GM12872 (cell line): Measurements from ENCODE around the gene SMC5.

Source experiments
- TF ChIP-seq, protein P1 (sequence below): IDR thresholded peaks from 3 replicates; pipeline ENCODE4 v1.5.1; 2011; ENCODE audit warnings: low read depth, mild to moderate bottlenecking, low read length, moderate library complexity; ENCODE audit not compliant: insufficient read depth

The SMC5 gene

DNA sequence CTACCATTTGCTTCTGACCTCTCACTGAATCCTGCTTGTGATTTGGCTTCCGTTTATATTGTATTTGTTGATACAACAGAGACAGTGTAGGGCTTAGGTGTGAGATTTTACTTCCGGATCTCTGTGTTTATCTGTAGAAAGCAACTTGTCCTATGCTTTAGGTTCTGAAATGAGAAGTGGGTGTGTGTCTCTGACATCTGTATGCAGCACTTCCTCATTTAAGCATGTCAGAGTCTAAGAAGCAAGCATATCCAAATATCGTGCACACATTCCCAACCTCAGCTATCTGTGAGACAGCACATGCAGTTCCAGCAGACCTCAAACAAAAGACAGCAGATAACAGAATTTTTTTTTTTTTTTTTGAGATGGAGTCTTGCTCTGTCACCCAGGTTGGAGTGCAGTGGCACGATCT, 139.4 kb downstream of the SMC5 start:
- TF ChIP-seq, protein P1, sequence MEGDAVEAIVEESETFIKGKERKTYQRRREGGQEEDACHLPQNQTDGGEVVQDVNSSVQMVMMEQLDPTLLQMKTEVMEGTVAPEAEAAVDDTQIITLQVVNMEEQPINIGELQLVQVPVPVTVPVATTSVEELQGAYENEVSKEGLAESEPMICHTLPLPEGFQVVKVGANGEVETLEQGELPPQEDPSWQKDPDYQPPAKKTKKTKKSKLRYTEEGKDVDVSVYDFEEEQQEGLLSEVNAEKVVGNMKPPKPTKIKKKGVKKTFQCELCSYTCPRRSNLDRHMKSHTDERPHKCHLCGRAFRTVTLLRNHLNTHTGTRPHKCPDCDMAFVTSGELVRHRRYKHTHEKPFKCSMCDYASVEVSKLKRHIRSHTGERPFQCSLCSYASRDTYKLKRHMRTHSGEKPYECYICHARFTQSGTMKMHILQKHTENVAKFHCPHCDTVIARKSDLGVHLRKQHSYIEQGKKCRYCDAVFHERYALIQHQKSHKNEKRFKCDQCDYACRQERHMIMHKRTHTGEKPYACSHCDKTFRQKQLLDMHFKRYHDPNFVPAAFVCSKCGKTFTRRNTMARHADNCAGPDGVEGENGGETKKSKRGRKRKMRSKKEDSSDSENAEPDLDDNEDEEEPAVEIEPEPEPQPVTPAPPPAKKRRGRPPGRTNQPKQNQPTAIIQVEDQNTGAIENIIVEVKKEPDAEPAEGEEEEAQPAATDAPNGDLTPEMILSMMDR: no peak

DNA sequence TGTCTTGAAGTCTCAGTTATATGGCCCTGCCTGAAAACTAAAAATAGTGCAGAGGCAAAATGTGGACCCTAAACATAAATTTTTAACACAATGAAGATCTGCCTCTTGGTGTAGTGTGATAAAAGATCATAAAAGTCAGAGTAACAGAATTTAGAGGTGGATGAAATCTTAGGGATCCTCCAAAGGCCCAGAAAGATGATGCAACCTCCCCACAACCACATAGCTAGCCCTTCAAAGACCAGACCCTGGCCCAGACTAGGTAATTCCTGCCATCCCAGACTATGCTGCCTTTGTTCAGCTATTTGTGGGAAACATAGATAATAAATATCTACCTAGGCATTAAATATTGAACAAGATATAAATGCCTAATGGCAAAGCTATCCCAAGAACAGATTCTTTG, 140.4 kb downstream of the SMC5 start:
- TF ChIP-seq, protein P1: no peak

DNA sequence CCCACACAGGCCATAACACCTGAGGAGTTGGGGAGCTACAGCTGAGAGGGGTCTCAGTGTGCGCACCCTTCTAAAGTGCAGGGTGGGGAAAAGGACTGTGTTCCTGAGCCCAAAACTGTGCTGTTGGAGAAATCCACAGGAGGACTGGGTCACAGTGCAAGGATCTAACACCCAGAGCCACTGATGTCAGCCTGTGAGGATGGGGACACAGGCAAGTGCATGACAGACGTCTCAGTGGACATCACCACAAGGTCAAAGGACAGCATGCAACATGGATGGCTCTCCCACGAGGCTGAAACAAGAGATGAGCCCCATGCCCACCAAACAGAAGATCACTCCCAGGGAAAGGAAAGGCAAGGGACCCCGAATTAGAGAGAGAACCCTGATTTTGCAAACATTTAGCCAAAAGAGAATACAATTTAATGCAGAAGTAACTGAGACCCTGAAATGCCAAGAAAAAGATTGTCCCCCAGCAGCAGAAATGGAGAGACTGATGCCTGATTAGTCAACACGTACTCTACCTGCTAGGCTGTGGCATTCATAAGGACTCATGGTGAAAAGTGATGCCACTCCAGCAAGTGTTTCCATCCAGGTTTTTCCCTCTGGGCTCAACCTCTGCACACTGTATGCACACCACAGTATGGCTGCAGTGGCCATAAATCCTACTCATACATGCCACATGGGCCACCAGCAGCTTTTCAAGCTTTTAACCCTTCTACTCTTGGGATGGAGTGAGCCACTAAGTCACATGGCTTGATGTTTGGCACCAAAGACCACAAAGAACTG, 141.5 kb downstream of the SMC5 start:
- TF ChIP-seq, protein P1: no peak

DNA sequence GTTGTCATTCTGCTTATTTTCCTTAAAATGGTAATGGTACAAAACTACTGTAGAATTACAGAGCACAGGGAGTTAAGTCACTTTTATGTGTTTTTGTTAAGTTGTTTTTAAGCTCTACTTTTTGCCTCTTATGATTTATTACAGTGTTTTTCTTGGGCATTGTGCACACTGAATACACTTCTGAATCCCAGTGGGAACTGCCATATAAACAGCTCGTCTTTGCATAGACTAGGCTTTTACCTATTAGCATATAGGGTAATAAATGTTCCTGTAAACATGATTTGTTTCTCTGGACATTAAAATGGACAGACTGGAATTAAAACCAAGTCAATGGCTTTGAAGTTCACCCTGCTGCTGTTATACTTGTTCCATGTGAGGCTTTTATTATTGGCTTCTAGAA, 143.4 kb downstream of the SMC5 start:
- TF ChIP-seq, protein P1: no peak

DNA sequence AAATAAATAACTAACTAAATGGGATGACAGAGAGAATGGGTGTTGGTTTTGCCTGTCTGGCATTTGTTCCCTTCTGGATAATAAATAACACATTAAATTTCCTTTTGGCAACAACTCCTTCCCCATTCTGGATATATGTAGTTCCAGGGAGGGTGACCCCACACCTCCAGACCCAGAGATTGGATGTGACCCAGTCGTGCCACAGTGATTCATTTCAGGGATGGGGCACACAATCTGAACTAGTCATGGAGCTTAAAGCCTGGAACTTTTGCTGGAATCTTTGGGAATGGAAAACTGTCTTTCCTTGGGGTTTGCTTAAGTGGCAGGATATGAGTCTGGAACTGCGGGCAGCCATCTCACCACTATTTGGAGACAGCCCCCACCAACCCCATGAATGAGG, 144.4 kb downstream of the SMC5 start:
- TF ChIP-seq, protein P1: no peak

DNA sequence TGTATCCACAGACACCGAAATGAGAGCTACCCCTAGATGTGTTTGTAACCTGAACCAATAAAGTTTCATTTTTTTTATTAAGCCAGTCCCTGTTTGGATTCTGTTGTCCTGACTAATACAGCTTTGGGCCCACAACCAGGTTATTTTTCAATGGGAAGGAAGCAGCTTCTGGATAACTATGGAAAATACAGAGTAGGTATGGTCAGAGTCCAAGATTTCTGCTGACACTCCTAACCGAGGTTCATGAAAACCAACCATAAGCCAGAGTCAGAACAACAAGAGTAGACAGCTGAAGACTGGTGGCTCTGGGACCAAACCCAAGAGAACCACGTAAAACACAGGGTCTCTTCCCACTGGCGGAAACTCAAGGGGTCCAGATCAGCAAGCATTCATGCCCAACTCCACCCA, 144.8 kb downstream of the SMC5 start:
- TF ChIP-seq, protein P1: no peak

DNA sequence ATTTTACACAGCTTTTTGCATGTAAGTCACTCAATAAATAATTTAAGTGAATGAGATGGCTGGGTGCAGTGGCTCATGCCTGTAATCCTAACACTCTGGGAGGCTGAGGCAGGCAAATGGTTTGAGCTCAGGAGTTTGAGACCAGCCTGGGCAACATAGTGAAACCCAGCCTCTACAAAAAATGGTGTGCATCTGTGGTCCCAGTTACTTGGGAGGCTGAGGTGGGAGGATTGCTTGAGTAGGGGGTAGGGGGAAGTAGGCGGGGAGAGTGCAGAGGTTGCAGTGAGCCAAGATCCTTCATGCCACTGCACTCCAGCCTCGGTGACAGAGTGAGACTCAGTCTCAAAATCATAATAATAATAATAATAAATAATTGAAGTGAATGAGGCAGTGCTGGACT, 145.5 kb downstream of the SMC5 start:
- TF ChIP-seq, protein P1: no peak
